ENCODE results near the gene TBC1D4.

The TBC1D4 gene

DNA sequence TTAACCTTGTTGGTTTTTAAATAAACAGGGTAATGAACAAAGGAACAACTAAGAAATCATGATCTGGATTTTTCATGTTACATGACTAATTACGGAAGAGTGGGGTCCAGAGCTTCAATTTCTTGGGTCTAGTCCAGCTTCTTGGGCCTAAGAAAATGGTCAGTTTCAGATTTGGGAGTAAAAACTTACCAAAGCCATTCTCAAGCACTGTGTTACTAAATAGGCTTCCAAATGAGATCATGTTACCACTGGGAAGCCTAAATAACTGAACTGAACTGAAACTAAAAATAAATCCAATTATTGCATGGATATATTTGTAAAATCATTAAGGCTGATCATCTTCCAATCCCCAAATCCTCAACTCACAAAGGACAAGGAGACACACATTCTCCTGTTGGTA, 13.9 kb downstream of the TBC1D4 start:
- no peaks in the 10 kb centered on the region for H3K9me3 ChIP-seq (ENCODE audit: severe bottlenecking)
- no peaks in the 10 kb centered on the region for H3K36me3 ChIP-seq
- no peak overlapping the region for H3K4me3 ChIP-seq (ENCODE audit: low read depth, low read length)
- H3K27me3 ChIP-seq (ENCODE audit: insufficient read depth, low read depth, severe bottlenecking) = no peaks in the 10 kb centered on the region
- TF ChIP-seq, protein P1, sequence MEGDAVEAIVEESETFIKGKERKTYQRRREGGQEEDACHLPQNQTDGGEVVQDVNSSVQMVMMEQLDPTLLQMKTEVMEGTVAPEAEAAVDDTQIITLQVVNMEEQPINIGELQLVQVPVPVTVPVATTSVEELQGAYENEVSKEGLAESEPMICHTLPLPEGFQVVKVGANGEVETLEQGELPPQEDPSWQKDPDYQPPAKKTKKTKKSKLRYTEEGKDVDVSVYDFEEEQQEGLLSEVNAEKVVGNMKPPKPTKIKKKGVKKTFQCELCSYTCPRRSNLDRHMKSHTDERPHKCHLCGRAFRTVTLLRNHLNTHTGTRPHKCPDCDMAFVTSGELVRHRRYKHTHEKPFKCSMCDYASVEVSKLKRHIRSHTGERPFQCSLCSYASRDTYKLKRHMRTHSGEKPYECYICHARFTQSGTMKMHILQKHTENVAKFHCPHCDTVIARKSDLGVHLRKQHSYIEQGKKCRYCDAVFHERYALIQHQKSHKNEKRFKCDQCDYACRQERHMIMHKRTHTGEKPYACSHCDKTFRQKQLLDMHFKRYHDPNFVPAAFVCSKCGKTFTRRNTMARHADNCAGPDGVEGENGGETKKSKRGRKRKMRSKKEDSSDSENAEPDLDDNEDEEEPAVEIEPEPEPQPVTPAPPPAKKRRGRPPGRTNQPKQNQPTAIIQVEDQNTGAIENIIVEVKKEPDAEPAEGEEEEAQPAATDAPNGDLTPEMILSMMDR (IDR thresholded peaks at IDR 0.05; ENCODE audit: low read depth, low read length) = no peak
- H3K27ac ChIP-seq = no peak overlapping the region
- no peak for DNase-seq

DNA sequence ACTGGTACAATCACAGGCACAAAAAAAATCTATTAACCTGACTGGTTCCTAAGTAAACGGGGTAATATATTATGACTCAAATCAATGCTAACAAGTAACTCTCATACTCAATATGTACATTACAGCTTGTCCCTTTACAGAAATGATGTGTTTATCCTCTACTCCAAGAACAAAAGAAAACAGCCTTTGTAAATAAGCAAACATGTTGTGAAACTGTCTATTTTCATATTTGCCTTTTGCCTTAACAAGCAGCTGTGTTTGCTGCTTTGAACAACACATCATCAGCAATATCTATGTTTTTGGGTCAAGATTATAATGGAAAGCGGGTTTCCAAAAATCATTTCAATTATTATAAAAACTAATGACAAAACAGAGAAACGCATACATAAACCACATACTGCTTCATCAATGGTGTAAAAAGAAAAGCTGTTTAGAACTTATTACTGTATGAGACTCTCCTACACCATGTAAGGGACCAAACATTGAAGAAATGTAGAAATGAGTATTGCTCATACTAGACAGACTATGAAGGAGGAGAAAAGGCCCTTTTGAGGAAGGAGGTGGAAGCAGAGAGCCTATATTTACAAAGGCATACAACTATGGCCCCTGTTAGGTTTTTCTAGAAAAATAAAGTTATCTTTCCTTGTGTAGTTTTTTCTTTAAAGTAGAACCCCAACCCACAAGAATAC, 14.8 kb downstream of the TBC1D4 start:
- Histone ChIP-seq H3K27ac (no peak overlapping the region), H3K9me3 (ENCODE audit: severe bottlenecking) (no peaks in the 10 kb centered on the region), H3K4me3 (ENCODE audit: low read depth, low read length) (no peak overlapping the region), H3K27me3 (ENCODE audit: insufficient read depth, low read depth, severe bottlenecking) (no peaks in the 10 kb centered on the region), H3K36me3 (no peaks in the 10 kb centered on the region)
- no peak for DNase-seq
- TF ChIP-seq, protein P1 (IDR thresholded peaks at IDR 0.05; ENCODE audit: low read depth, low read length) = no peak

GRCh38 chr13:75465236-75465635, 16.7 kb downstream of the TBC1D4 start:
- Histone ChIP-seq H3K27ac (no peak overlapping the region), H3K36me3 (no peaks in the 10 kb centered on the region), H3K9me3 (ENCODE audit: severe bottlenecking) (no peaks in the 10 kb centered on the region), H3K27me3 (ENCODE audit: insufficient read depth, low read depth, severe bottlenecking) (no peaks in the 10 kb centered on the region), H3K4me3 (ENCODE audit: low read depth, low read length) (no peak overlapping the region)
- TF ChIP-seq, protein P1 (IDR thresholded peaks at IDR 0.05; ENCODE audit: low read depth, low read length) = no peak
- DNase-seq = no peak

DNA sequence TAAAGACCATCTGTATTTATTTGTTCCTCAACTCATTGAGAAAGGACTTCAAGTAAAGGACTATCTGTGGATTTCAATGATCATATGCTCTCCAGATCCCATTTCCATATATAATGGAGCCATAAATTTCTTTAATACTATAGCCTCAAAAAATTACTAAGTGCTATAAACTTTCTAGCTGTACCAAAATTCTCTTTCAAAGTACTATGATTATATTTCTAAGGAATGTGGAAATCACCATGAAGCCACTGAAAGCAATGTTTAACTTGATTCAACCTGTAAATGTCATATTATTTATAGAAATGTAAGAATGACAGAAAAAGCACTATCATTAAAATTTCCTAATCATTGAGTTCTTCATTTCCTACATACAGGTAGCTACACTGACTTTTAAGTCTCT, 20.7 kb downstream of the TBC1D4 start:
- DNase-seq = no peak
- Histone ChIP-seq H3K4me3 (ENCODE audit: low read depth, low read length) (no peak overlapping the region), H3K27me3 (ENCODE audit: insufficient read depth, low read depth, severe bottlenecking) (no peaks in the 10 kb centered on the region), H3K9me3 (ENCODE audit: severe bottlenecking) (no peaks in the 10 kb centered on the region), H3K27ac (no peak overlapping the region), H3K36me3 (no peaks in the 10 kb centered on the region)
- TF ChIP-seq, protein P1 (IDR thresholded peaks at IDR 0.05; ENCODE audit: low read depth, low read length) = no peak

DNA sequence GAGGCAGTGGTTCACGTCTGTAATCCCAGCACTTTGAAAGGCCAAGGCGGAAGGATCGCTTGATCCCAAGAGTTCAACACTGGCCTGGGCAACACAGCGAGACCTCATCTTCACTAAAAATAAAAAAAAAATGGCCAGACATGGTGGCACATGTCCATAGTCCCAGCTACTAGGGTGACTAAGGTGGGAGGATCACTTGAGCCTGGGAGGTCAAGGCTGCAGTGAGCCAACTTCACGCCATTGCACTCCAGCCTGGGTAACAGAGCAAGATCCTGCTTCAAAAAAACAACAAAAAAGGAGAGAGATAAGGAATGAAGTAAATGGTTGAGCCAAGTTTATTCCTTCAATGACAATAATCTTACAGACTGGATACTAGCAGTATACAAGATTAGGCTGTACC, 21.3 kb downstream of the TBC1D4 start:
- DNase-seq = no peak
- Histone ChIP-seq H3K27ac (no peak overlapping the region), H3K4me3 (ENCODE audit: low read depth, low read length) (no peak overlapping the region), H3K9me3 (ENCODE audit: severe bottlenecking) (no peaks in the 10 kb centered on the region), H3K36me3 (no peaks in the 10 kb centered on the region), H3K27me3 (ENCODE audit: insufficient read depth, low read depth, severe bottlenecking) (no peaks in the 10 kb centered on the region)
- TF ChIP-seq, protein P1 (IDR thresholded peaks at IDR 0.05; ENCODE audit: low read depth, low read length) = no peak

All from WERI-Rb-1 (cell line).